ENCODE data around the gene ADAMTS17.

Gene ADAMTS17

DNA sequence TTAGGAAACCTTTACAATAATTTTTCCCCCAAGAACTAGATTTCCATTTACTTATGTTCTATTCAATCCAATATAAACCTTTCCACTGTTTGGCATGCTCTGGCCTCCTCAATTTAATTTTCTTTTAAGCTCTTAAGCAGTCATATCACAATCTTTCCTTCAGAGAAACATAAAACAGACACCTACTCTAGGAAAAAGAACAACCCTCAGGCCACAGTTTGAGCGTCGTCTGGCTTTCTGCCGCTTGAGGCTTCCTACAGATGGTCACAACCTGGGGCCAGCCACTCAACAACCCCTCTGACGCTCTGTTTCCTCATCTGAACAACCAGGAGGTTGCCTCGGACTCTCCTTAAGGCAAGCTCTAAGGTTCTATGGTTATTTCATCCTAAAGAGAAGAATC is 143.3 kb downstream of the ADAMTS17 start:
- TF ChIP-seq, protein P1, sequence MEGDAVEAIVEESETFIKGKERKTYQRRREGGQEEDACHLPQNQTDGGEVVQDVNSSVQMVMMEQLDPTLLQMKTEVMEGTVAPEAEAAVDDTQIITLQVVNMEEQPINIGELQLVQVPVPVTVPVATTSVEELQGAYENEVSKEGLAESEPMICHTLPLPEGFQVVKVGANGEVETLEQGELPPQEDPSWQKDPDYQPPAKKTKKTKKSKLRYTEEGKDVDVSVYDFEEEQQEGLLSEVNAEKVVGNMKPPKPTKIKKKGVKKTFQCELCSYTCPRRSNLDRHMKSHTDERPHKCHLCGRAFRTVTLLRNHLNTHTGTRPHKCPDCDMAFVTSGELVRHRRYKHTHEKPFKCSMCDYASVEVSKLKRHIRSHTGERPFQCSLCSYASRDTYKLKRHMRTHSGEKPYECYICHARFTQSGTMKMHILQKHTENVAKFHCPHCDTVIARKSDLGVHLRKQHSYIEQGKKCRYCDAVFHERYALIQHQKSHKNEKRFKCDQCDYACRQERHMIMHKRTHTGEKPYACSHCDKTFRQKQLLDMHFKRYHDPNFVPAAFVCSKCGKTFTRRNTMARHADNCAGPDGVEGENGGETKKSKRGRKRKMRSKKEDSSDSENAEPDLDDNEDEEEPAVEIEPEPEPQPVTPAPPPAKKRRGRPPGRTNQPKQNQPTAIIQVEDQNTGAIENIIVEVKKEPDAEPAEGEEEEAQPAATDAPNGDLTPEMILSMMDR (IDR thresholded peaks at IDR 0.05; ENCODE audit: low read depth, low read length), result no peak
- no peak overlapping the region for H3K4me3 ChIP-seq (ENCODE audit: low read depth, low read length)

DNA sequence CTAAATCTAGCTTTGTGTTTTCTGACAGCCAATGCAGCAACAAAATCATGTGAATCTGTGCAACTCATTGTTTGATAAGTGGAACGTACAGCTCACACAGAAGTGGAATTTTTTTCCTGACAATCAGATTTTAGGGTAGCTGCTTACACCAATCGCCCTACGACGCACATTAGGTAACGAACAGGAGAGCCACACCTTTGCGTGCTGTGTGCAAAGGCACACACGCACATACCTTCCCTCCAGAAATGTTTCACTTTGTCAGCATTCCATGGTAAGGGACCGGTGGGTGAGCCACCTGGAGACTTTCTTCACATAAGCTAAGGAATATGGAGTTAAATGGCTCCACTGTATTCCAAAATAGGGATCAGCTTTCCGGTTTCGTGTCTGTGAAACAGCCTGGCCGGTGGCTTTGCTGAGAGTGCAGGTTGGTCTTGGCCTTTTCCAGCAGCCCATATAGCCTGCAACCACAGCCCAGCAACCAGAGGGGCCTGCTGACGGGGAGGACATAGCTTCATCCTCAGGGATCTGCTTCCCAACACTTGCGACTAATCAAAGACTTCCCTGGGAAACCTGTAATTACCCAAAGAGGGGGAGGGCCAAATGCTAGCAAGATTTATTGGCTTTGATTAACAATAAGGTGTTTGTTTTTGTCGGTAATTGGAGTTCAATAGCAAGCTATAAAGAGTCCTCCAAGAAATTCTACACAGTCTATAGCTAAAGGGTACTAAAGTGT is 145.3 kb downstream of the ADAMTS17 start:
- TF ChIP-seq, protein P1 (IDR thresholded peaks at IDR 0.05; ENCODE audit: low read depth, low read length), result no peak
- no peak overlapping the region for H3K4me3 ChIP-seq (ENCODE audit: low read depth, low read length)

DNA sequence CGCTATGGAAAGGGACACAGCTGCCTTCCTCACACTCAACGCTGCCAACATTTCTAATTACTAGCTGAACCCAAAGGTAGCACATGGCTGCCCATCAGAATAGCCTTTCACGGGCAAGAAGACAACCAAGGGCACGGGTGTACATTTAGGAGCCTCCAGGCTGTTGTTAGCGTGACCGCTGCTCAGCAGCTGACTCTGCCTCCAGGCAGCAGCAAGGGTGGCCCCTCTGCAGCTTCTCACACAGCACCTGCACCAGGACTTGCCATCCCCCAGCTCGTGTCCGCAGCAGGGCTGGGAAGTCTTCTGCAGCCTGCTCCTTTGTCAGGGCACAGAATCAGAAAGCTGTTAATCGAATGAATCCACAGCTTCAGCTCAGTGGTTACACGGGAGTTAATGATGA is 146.8 kb downstream of the ADAMTS17 start:
- TF ChIP-seq, protein P1 (IDR thresholded peaks at IDR 0.05; ENCODE audit: low read depth, low read length), result no peak
- H3K4me3 ChIP-seq (ENCODE audit: low read depth, low read length), result no peak overlapping the region

DNA sequence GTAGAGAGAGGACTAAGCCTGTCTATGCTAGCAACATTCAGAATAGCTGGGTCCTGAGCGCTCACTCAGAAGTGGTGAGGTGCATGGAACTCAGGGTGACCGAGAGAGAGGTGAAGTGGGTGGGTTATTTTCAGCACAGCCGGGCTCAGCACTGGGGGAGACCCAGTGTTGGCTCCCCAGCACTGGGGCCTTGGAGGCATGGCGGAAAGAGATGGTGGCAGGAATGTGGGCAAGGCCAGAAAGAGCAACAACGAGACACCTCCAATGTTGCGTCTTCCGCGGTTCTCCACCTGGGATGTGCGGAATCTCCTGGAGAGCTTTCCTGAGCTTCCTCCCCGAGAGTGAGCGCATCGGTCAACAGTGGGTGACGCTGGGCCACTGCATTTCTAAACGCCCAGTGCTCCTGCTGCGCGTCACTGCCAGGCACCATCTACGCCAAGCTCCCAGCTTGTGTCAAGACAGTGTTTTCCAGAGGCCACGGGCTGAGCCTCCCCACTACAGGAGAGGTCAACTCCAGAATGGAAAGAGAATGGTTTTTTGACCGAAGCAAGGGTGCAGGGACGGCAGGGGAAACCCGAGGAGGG is 148.4 kb downstream of the ADAMTS17 start:
- TF ChIP-seq, protein P1 (IDR thresholded peaks at IDR 0.05; ENCODE audit: low read depth, low read length), result no peak
- H3K4me3 ChIP-seq (ENCODE audit: low read depth, low read length), result no peak overlapping the region

DNA sequence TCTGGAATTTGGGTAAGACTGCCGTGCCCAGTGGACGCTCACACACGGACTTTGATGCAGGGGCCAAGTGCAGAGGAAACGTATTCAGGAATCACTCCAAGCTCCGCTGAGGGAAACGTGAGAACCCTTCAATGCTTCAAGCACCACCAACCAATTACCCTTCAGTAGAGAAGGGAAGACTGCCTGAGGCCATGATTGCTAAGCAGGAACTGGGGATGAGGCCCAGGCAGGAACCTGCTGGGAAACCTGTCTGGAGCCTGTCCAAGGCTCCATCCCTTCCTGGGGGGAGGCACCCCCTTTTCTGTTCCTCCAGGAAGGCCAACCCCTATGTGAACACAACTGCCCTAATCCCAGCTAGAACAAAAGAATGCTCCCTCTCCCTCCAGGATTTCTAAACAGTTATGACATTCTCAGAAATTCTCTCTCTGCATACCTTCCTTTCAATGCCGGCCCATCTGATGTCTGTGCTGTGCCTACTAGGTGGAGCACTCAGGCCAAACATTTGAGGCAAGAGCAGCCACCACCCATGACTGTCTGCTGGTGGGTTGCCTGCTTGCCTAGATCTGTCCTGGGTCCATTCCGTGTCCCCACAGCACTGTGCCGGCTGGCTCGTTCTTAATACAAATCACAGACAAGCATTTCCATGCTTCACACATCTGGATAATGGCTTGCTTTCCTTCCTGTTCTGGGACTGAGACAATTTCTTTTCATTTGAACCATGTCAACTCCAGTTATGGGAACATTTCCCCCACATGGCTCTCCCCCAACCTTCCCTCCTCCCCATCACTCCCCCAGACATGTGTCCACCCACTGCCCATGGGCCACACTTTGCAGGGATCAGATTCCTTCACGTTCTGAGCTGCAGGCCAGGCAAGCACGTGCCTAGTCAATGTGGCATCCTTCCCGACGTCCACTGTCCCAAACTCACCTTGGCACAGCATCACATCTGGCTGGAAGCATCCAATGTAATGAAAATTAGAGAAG is 149.4 kb downstream of the ADAMTS17 start:
- TF ChIP-seq, protein P1 (IDR thresholded peaks at IDR 0.05; ENCODE audit: low read depth, low read length), result no peak
- H3K4me3 ChIP-seq (ENCODE audit: low read depth, low read length), result no peak overlapping the region

DNA sequence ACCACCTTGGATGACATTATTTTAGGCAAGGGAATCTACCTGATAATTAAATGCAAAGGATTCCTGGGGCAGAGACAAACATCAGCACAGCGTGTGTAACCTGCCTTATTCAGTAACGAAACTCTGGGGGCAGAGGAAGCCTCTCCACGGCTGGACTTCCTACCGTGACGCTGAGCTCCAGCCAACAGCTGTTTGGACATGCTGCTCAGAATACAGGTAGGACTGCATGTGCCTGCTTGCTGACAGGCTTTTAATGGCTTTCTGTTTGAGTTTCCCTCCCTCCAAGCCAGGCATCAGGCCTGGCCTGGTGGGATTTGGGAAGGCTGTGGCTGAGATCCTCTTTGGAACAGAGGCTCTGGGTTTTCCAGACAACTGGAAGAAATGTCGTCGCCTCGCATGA is 150.6 kb downstream of the ADAMTS17 start:
- no peak overlapping the region for H3K4me3 ChIP-seq (ENCODE audit: low read depth, low read length)
- TF ChIP-seq, protein P1 (IDR thresholded peaks at IDR 0.05; ENCODE audit: low read depth, low read length), result no peak
